Keratinocyte (primary cell): ENCODE data around the gene MYOM1. TPM values are rescaled to one million over a fixed set of nuclear protein-coding genes. Genes with fewer than 3 reads are reported as not detected.

Experiments used
- DNase-seq: peaks from one replicate; pipeline ENCODE4 v3.0.0-alpha.2; 2011; ENCODE audit warnings: low read depth, missing footprints, low spot score
- FAIRE-seq: peaks from 2 replicates; lab custom pipeline; 2011; peaks lifted over from hg19 to GRCh38; lab: Jason Lieb, UNC
- H2AFZ ChIP-seq: 2 replicates; pipeline ENCODE4 v1.6.0; 2012; ENCODE audit warnings: low read length, control low read depth, inconsistent platforms; ENCODE audit not compliant: control insufficient read depth
- H3K27ac ChIP-seq: 2 replicates; pipeline ENCODE4 v1.5.1; 2011; ENCODE audit warnings: low read length; ENCODE audit not compliant: control insufficient read depth, insufficient read depth
- H3K27me3 ChIP-seq: 3 replicates; pipeline ENCODE4 v1.6.0; 2011; ENCODE audit warnings: low read length; ENCODE audit not compliant: control insufficient read depth, insufficient read depth; ENCODE audit errors: extremely low read depth
- H3K36me3 ChIP-seq, 2 experiments: 2 replicates in 1 of 2; 3 replicates in 1 of 2; pipeline ENCODE4 v1.5.1; 2011; ENCODE audit warnings: low read length in 2 of 2, mild to moderate bottlenecking in 1 of 2; ENCODE audit not compliant: control insufficient read depth in 2 of 2, insufficient read depth in 2 of 2; ENCODE audit errors: extremely low read depth in 1 of 2
- H3K4me1 ChIP-seq: 3 replicates; pipeline ENCODE4 v1.5.1; 2011; ENCODE audit warnings: low read length; ENCODE audit not compliant: control insufficient read depth, insufficient read depth; ENCODE audit errors: extremely low read depth
- H3K4me2 ChIP-seq: 3 replicates; pipeline ENCODE4 v1.6.0; 2011; ENCODE audit warnings: low read depth, low read length; ENCODE audit not compliant: control insufficient read depth, insufficient read depth; ENCODE audit errors: extremely low read depth
- H3K4me3 ChIP-seq, 3 experiments: fragments of 200-600 bp in 1 of 3; sonication (generic) in 1 of 3; 2 replicates in 2 of 3; 3 replicates in 1 of 3; pipeline ENCODE4 v1.5.1; 2011 to 2016; ENCODE audit warnings: low read length in 3 of 3, mild to moderate bottlenecking in 3 of 3, control low read depth in 2 of 3, inconsistent platforms in 1 of 3, low read depth in 1 of 3, mixed read lengths in 1 of 3, mixed run types in 1 of 3, moderate library complexity in 1 of 3; ENCODE audit not compliant: control insufficient read depth in 2 of 3, insufficient read depth in 2 of 3; ENCODE audit errors: extremely low read depth in 1 of 3
- H3K79me2 ChIP-seq: 2 replicates; pipeline ENCODE4 v1.6.0; 2012; ENCODE audit warnings: low read length; ENCODE audit not compliant: control insufficient read depth, insufficient read depth
- H3K9ac ChIP-seq: 3 replicates; pipeline ENCODE4 v1.6.0; 2011; ENCODE audit warnings: low read length; ENCODE audit not compliant: control insufficient read depth, insufficient read depth; ENCODE audit errors: extremely low read depth
- H3K9me1 ChIP-seq: 3 replicates; pipeline ENCODE4 v1.6.0; 2011; ENCODE audit warnings: low read length; ENCODE audit not compliant: control insufficient read depth, insufficient read depth; ENCODE audit errors: extremely low read depth
- H3K9me3 ChIP-seq: 2 replicates; pipeline ENCODE4 v1.5.1; 2012; ENCODE audit warnings: low read depth, low read length; ENCODE audit not compliant: control insufficient read depth
- H4K20me1 ChIP-seq: 3 replicates; pipeline ENCODE4 v1.6.0; 2011; ENCODE audit warnings: low read length; ENCODE audit not compliant: control insufficient read depth, insufficient read depth; ENCODE audit errors: extremely low read depth
- CTCF ChIP-seq, 3 experiments: IDR thresholded peaks in 1 of 3; conservative IDR thresholded peaks in 1 of 3; optimal IDR thresholded peaks in 1 of 3; 2 replicates in 2 of 3; 3 replicates in 1 of 3; pipeline versions ENCODE3 to v1.5.1; 2011; ENCODE audit warnings: low read length in 3 of 3, mild to moderate bottlenecking in 3 of 3, moderate library complexity in 2 of 3, control low read depth in 1 of 3, inconsistent platforms in 1 of 3; ENCODE audit not compliant: insufficient read depth in 2 of 3; ENCODE audit errors: extremely low read depth in 1 of 3
- EZH2 ChIP-seq: IDR thresholded peaks from one replicate; pipeline ENCODE4 v1.6.1; 2012; ENCODE audit warnings: inconsistent platforms, mild to moderate bottlenecking, low read length, moderate library complexity
- dilution Hi-C: fragments of 300-500 bp; cut with MboI; formaldehyde crosslinking; loops from one replicate; pipeline ENCODE4 v1.7.0; 2020; ENCODE audit warnings: low sequenced_read_pairs; ENCODE audit not compliant: extremely low pct_ligation_motif_present
- polyA plus RNA-seq, 5 experiments: library from polyadenylated mRNA; depleted of rRNA in 3 of 5; stranded (reverse) in 3 of 5; stranded (forward) in 1 of 5; unstranded in 1 of 5; fragments of >200 nt; gene quantifications; 1 replicate in 1 of 5; 2 replicates in 3 of 5; 3 replicates in 1 of 5; pipeline versions ENCODE4 v1.2.1 to v1.2.3, GENCODE V29; 2011 to 2012; ENCODE audit warnings: missing spikeins in 2 of 5, low read depth in 1 of 5, low replicate concordance in 1 of 5

Gene MYOM1
- polyA plus RNA-seq, 1 donor (not counting 4 experiments of a cell fraction or from before 2014, with no cell fraction given): 0.03 TPM

- H3K27ac ChIP-seq: no peak overlapping the region
- H4K20me1 ChIP-seq: peaks cover 8% of the 10 kb centered on the region
- TF ChIP-seq EZH2: no peak
- TF ChIP-seq CTCF (optimal IDR thresholded peaks at IDR 0.05 in 1 of 3, IDR thresholded peaks at IDR 0.05 in 1 of 3, conservative IDR thresholded peaks at IDR 0.05 in 1 of 3; ENCODE audit: extremely low read depth in 1 of 3, insufficient read depth in 2 of 3, low read length in 3 of 3): no peak
- dilution Hi-C loops: no loop called here
- H3K9ac ChIP-seq: no peak overlapping the region
- H3K4me2 ChIP-seq: no peak overlapping the region
- FAIRE-seq: no peak
- no peaks in the 10 kb centered on the region for H3K9me3 ChIP-seq
- peaks cover 22% of the 10 kb centered on the region for H3K4me1 ChIP-seq
- H3K27me3 ChIP-seq: no peaks in the 10 kb centered on the region
- H3K4me3 ChIP-seq: no peak overlapping the region
- peaks cover 6% of the 10 kb centered on the region for H3K9me1 ChIP-seq
- no peak overlapping the region for H2AFZ ChIP-seq
- peaks cover 67% of the 10 kb centered on the region for H3K79me2 ChIP-seq
- H3K36me3 ChIP-seq: peaks cover 8 to 46% of the 10 kb centered on the region in 2 experiments
- DNase-seq: no peak
Observed at GRCh38 chr18:3252843-3253242, 33.1 kb upstream of the MYOM1 start.

GRCh38 chr18:3251963-3252277 is 32.2 kb upstream of the MYOM1 start:
- dilution Hi-C loops: no loop called here
- peaks cover 23% of the 10 kb centered on the region for H3K4me1 ChIP-seq
- DNase-seq: no peak
- TF ChIP-seq EZH2: no peak
- TF ChIP-seq CTCF (optimal IDR thresholded peaks at IDR 0.05 in 1 of 3, IDR thresholded peaks at IDR 0.05 in 1 of 3, conservative IDR thresholded peaks at IDR 0.05 in 1 of 3; ENCODE audit: extremely low read depth in 1 of 3, insufficient read depth in 2 of 3, low read length in 3 of 3): no peak
- H3K79me2 ChIP-seq: peaks cover 69% of the 10 kb centered on the region
- H3K4me3 ChIP-seq: no peak overlapping the region
- no peak overlapping the region for H3K9ac ChIP-seq
- peaks cover 6% of the 10 kb centered on the region for H3K9me1 ChIP-seq
- no peak overlapping the region for H2AFZ ChIP-seq
- no peak overlapping the region for H3K27ac ChIP-seq
- peaks cover 8% of the 10 kb centered on the region for H4K20me1 ChIP-seq
- peaks cover 8 to 36% of the 10 kb centered on the region in 2 experiments for H3K36me3 ChIP-seq
- no peaks in the 10 kb centered on the region for H3K27me3 ChIP-seq
- no peaks in the 10 kb centered on the region for H3K9me3 ChIP-seq
- no peak for FAIRE-seq
- H3K4me2 ChIP-seq: no peak overlapping the region
